ENCODE measurements around the gene DICER1.

DNA sequence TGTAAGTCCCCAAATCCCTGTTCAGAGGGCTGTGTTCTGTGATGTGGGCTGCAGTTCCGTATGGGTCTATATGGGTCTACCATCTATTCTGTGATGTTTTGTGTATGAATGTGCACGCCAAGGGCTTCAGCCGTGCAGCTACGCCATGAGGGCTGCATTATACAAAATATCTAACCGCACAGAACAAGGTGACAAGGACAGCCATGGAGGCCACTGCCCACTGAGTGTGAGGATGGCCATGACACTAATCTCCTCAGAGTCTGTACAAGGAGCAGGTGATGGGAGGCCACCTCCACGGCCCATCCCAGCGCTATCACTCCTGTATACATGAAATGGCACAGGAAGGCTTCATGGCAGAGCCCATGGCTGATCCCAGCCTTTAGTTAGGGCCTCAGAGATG, 102.0 kb downstream of the DICER1 start:
- TF ChIP-seq, protein P1, sequence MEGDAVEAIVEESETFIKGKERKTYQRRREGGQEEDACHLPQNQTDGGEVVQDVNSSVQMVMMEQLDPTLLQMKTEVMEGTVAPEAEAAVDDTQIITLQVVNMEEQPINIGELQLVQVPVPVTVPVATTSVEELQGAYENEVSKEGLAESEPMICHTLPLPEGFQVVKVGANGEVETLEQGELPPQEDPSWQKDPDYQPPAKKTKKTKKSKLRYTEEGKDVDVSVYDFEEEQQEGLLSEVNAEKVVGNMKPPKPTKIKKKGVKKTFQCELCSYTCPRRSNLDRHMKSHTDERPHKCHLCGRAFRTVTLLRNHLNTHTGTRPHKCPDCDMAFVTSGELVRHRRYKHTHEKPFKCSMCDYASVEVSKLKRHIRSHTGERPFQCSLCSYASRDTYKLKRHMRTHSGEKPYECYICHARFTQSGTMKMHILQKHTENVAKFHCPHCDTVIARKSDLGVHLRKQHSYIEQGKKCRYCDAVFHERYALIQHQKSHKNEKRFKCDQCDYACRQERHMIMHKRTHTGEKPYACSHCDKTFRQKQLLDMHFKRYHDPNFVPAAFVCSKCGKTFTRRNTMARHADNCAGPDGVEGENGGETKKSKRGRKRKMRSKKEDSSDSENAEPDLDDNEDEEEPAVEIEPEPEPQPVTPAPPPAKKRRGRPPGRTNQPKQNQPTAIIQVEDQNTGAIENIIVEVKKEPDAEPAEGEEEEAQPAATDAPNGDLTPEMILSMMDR (IDR thresholded peaks at IDR 0.05): no peak
- TF ChIP-seq POLR2A (IDR thresholded peaks at IDR 0.05): no peak
